HG03521 (cell line): ENCODE measurements around the gene VSIG10.
A peak's percentile ranks its signal among the peaks of the same experiment; 100 is the strongest.
"Not testable (repeated sequence)": the region's sequence is repeated elsewhere in the genome, so short reads cannot be mapped to it uniquely, and the experiment has no call there.

Source experiments
- ATAC-seq: cut with Tn5 transposase; IDR thresholded peaks from one replicate; pipeline ENCODE4 v1.9.1; 2021; ENCODE audit warnings: mild to moderate bottlenecking, moderate library complexity; ENCODE audit not compliant: unreplicated experiment

The VSIG10 gene

DNA sequence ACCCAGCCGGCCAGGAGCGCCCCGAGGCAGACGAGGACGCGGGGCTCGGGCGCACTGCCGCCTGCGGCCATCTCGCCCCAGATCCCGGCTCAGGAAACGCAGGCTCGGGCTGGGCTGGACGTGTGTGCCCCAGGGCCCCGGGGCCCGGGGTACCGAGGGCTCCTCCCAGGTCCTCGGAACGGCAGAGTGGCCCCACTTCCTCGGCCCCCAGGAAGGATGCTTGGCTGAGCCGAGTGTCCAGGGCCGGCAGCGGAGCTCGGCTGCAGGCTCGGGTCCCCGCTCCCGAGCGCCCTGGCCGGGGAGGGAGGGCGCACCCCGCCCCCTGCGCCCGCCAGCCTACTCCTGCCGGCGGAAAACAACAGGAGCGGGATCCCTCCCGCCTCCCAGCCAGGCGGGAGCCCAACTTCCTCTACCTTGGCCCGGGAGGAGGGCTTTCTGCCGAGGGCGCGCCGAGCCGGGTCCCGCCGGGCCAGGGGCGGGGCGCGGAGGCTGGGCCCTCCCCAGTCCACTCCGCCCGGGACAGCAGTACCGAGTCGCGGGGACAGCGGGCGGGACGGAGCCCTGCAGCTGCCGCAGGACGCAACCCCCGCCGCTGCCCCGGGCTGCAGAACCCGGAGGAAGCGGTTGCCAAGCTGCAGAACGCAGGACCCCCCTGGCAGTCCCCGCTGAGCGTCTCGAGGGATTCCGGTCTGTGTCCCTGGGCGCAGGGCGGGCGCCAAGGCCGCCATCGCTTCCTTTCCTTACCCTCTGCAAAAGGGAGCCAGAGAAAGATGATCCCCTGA lies at the start of gene VSIG10:
Gene VSIG10 (minus strand): TSS at position 411 of the 782 bp plus-strand sequence. CDS start 340 bp downstream, at position 71.
- ATAC-seq: no peak

- ATAC-seq: no peak
Measured at GRCh38 chr12:118151755-118152154, 47.9 kb upstream of the VSIG10 start.

DNA sequence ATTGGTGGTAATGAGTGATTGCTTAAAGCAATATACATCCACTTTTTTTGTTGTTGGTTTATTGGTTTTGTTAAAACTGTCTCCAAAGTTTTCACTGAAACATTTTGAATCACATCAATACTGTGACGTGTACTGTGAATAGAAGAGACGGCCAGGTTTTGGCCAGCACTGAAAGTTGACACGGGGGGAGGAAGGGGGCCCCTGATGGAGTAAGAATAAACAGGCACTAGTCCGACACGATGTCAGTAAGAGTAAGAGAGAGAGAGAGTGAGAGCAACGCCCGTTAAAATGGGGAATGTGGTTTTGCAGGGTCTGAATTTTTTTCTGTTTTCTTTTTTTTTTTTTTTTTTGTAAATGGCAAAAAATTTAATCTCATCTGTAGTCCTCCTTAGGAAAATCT lies 46.8 kb upstream of the VSIG10 start:
- ATAC-seq: no peak

- ATAC-seq: no peak
Measured at GRCh38 chr12:118148287-118148686, 44.5 kb upstream of the VSIG10 start.

DNA sequence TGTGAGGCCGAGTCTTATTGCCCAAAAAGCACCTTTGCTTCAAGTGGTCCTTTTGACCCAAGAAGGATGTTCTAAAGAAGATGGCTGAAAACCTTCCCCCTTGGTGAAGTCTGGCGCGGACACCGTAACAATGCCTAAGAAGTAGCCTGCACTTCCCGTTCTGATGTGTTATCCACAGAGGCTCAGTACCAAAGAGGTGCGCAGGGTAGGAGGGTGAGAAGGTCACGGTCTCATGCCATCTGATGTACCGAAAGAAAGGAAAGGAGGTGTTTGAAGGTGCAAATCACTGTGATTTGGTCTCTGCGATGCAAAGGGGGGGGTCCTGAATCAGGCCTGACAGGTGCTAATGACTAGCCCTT lies 42.0 kb upstream of the VSIG10 start:
- no peak for ATAC-seq

- ATAC-seq: peak; percentile 67
Measured at GRCh38 chr12:118145113-118145797, 41.4 kb upstream of the VSIG10 start.

DNA sequence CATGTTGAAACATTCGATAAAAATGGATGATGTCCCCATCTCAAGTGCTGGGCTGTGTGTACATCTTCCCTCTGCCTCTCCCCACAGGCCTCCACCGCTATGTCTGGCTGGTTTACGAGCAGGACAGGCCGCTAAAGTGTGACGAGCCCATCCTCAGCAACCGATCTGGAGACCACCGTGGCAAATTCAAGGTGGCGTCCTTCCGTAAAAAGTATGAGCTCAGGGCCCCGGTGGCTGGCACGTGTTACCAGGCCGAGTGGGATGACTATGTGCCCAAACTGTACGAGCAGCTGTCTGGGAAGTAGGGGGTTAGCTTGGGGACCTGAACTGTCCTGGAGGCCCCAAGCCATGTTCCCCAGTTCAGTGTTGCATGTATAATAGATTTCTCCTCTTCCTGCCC lies 40.7 kb upstream of the VSIG10 start:
- no peak for ATAC-seq

GRCh38 chr12:118140825-118141224 lies 37.0 kb upstream of the VSIG10 start:
- no peak for ATAC-seq

DNA sequence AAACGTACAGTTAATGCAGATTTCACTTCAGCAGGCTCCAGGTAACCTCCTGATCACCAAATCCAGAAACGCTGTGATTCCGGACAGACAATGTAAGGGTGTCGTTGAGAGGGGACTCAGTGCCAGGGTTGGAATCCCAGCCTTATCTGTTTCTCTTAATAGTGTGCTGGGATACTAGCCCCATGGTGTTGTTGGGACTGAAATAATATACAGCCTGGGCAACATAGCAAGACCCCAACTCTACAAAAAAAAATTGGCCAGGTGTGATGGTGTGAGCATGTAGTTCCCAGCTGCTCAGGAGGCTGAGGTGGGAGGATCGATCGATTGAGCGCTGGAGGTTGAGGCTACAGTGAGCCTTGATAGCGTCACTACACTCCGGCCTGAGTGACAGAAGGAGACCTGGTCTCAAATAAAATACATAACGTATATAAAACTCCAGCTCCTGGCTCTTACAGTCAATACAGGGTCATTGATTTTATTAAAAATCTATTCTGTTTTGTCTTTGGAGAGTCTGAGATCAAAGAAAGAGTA lies 33.4 kb upstream of the VSIG10 start:
- no peak for ATAC-seq

DNA sequence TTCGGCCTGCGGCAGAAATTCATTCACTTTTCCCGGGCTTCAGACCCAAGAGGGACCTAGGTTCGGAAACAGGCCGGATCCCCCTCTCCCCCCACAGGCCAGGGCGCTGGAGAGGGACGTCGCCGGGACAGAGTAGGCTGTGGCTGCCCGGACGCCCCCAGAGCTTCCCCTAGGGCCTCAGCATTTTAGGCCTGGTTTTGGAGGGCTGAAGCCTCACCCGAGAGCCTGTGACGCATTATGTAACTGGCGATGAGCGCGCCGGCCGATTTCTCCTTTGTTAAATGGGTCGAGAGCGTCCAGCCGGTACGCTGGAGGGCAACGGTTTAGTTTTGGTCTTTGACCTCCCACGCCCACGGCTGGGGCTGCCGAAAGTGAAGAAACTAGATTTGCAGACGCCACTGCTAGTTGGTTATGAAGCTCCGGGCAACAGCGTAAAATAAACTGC lies 32.8 kb upstream of the VSIG10 start:
- peak; percentile 25 for ATAC-seq

GRCh38 chr12:118135788-118136558 lies 32.2 kb upstream of the VSIG10 start, which contains the start of gene PEBP1:
TSS of gene PEBP1 (plus strand) at chr12:118136124. CDS start at chr12:118136210, 86 bp downstream.
- ATAC-seq: peak; percentile 97

GRCh38 chr12:118129436-118129835 lies 25.6 kb upstream of the VSIG10 start:
- not testable (repeated sequence) for ATAC-seq

DNA sequence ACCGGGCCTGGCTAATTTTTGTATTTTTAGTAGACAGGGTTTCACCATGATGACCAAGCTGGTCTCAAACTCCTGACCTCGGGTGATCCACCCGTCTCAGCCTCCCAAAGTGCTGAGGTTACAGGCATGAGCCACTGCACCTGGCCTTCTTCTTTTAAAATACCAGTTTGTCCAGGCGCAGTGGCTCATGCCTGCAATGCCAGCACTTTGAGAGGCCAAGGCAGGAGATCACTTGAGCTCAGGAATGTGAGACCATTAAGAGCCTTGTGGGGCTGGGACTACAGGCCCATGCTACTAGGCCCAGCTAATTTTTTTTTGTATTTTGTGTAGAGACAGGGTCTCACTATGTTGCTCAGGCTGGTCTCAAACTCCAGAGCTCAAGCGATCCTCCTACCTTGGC lies 24.1 kb upstream of the VSIG10 start:
- no peak for ATAC-seq

GRCh38 chr12:118126119-118126757 lies 22.4 kb upstream of the VSIG10 start:
- ATAC-seq: no peak

DNA sequence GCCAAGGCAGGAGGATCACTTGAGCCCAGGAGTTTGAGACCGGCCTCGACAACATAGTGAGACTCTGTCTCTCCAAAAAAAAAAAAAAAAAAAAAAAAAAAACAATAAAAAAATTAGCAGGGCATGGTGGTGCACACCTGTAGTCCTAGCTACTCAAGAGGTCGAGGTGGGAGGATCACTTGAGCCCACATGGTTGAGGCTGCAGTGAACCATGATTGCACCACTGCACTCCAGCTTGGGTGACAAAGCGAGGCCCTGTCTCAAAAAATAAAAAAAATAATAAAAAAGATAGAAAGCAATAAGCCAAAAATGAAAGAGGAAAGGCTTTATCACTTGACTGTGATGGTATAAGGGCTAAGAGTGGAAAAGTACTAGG lies 21.9 kb upstream of the VSIG10 start:
- ATAC-seq: no peak

DNA sequence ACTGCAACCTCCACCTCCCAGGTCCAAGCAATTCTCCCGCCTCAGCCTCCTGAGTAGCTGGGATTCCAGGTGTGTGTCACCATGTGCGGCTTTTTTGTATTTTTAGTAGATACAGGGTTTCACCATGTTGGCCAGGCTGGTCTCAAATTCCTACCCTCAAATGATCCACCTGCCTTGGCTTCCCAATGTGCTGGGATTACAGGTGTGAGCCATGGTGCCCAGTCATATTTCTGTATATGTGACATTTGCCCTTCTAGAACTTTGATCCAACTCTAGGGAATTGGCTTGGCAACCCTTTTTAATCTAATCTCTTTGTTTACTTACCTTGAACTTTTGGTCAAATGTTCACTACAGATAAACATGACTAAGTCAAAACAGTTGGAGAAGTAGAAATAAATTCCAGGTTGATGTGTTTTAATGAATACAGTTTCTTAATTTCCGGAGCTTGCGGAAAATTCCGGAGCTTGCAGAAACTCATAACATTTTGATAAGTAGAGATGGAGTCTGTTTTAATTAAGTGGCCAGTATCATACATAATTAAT lies 20.6 kb upstream of the VSIG10 start:
- ATAC-seq: no peak

GRCh38 chr12:118122264-118122663 lies 18.5 kb upstream of the VSIG10 start:
- no peak for ATAC-seq

DNA sequence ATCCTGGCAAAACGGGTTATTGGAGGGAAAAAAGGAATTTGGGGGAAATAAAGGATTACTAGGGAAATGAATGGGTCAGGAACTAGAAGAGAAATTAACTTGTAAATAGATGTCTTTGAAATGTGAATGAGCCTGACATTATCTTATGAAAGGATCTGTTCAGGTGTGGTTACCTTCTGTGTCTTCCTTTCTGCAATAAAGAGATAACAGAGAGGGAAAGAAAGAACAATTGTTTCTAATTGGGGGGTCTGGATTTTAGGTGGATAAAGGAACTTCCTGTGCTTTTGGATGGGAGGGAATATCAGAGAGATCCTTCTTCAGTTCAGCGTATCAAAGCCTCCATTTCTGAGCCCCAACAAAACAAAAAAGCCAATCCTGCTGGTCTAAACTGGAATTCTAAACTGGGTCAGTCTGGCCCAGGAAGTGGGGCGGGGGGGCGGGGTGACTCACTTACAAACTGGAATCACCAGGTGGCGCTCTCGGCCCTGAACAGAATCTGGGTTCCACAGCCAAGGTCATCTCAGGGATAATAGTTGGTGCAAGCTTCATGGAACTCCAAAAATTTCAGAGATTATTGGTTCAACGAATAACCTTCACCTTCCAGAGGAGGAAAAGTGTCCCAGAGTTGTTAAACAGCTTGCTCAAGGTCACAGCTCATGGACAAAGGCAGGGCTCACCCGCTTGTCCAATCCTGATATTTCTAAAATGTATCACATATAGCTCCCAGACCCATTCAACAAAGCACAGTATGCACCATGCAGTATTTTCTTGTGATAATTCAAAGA lies 17.0 kb upstream of the VSIG10 start:
- no peak for ATAC-seq

GRCh38 chr12:118119449-118119879 lies 15.7 kb upstream of the VSIG10 start:
- no peak for ATAC-seq

DNA sequence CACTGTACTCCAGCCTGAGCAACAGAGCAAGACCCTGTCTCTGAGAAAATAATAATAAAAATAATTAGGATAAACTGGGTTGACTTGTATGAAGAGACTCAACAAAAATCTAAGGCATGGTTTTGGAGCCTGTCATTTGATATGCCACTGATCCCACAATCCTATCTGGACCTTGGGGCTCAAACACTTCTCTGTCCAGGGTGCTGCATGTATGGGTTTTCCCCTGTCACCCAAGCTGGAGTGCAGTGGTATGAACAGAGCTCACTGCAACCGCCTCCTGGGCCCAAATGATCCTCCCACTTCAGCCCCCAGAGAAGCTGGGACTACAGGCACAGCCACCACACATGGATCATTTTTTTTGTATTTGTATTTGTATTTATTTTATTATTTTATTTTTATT lies 5.3 kb upstream of the VSIG10 start:
- ATAC-seq: no peak
